GM18867 (cell line): ENCODE data around the gene RTN4R.
A peak's percentile ranks its signal among the peaks of the same experiment; 100 is the strongest.
"Not testable (repeated sequence)": the region's sequence is repeated elsewhere in the genome, so short reads cannot be mapped to it uniquely, and the experiment has no call there.

Experiments
- ATAC-seq: cut with Tn5 transposase; IDR thresholded peaks from one replicate; pipeline ENCODE4 v1.9.1; 2021; ENCODE audit warnings: mild to moderate bottlenecking, moderate library complexity; ENCODE audit not compliant: unreplicated experiment

Gene RTN4R

DNA sequence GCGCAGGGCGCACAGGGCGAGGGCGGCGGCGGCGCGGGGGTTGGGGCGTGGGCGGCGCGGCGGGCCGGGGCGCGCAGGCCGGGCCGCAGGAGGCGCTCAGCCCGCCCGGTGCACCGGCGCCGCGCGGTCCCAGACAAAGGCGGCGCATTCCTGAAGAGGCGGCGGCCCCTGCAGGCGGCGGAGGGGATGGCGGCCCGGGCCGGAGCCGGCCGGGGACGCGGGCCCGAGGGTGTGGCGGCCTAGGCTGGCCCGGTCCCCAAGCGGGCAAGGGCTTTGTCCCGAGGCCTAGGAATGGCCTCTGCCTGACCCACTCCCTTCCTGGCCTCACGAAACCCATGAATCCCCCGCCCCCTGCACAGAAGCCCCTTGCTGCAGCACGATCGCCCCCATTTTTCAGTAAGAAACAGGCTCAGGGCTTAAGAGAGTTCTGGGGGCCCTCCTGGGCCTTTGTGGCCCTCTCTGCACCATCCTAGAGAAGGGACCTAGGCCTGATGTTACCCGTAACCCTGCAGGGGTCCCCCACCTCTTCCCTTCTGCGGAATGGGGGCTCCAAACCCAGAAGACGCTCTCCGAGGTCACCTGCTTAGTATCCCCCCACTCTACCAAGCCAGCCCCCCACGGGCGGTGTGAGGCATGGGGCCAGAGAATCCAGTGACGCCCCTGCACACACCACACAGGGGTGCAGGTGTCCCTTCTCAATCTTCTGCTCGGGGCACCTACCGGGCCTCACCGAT is at the start of gene RTN4R:
TSS of gene RTN4R (minus strand) at position 40 of the 734 bp plus-strand sequence. CDS start 226 bp downstream, outside the sequence.
- peak; percentile 54 for ATAC-seq

DNA sequence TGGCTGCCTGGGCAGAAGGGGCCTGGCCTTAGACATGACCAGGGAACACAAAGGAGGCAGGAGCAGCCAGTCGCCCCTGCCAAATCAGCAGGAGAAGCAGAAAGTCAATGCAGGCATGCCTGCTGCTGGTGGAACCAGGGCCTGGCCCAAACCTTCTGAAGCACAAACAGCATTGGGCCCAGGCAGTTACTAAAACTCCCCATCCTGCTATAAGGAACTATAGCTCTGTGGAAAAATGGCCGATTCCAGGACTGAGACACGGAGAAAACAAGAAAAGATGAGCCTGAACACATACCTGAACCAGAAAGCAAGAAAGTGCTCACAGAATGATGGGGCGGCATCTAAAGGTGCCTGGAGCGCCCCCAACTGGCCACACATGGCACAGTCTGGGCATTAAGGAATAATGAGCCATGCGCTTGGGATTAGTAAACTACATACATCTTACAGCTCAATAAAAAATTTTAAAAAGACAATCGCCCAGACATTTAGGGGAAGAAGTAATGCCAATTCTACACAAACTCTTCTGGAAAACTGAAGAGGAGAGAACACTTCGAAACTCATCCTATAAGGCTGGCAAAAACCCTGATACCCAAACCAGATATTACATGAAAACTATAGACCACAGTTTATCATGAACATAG is 49.4 kb upstream of the RTN4R start:
- not testable (repeated sequence) for ATAC-seq

DNA sequence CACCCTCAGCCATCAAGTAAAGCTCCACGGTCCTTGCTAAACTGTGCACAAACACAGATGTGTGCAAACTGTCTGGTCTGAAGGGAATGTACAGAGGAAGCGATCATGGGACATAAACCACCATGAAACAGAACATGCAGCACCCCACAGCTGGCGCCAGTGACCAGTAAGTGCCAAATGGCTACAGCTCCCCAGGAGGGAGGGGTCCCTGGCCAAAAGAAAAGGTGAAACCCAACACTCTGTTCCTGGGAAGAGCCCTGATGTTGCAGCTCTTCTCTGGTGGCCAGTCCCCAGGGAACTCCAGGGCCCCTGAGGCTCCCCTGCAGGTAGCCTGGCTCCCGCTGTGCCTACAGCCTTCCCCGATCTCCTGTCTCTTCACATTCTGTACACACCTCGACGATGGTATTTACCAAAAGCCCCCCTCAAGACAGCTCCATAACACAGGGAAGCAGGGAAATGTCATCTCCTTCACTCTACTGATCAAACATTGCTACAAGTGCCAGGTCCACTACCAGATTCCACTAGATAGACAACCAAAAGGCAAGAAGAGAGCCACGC is 48.8 kb upstream of the RTN4R start:
- ATAC-seq, result no peak

DNA sequence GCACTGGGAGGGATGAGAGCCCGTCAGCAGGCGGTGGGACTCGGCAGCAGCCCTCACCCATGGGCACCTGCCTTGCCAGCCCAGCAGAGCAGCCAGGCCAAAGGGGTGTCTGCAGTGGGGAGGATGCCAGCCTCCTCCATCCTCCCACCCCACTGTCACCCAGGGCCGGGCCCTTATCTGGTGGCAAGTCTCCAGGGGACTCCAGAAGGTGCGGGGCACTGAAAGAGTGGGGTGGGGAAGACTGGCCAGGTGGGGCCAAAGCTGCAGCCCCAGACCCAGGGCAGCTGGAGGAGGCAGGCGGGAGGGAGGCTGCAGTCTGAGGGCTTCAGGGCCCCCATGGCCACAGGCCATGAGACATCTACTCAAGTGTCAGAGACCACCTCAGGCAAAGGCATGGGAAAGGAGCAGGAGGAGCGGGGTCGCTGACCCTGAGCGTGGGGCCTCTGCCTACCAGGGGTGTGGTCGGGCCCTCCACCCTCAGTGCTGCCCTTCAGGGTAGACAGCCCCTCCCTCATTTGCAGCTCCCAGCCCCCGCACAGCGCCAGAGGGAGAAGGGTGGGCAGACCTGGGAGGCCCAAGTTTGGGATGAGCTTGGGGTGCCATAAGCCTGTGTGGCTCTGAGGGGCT is 48.2 kb upstream of the RTN4R start:
- no peak for ATAC-seq

DNA sequence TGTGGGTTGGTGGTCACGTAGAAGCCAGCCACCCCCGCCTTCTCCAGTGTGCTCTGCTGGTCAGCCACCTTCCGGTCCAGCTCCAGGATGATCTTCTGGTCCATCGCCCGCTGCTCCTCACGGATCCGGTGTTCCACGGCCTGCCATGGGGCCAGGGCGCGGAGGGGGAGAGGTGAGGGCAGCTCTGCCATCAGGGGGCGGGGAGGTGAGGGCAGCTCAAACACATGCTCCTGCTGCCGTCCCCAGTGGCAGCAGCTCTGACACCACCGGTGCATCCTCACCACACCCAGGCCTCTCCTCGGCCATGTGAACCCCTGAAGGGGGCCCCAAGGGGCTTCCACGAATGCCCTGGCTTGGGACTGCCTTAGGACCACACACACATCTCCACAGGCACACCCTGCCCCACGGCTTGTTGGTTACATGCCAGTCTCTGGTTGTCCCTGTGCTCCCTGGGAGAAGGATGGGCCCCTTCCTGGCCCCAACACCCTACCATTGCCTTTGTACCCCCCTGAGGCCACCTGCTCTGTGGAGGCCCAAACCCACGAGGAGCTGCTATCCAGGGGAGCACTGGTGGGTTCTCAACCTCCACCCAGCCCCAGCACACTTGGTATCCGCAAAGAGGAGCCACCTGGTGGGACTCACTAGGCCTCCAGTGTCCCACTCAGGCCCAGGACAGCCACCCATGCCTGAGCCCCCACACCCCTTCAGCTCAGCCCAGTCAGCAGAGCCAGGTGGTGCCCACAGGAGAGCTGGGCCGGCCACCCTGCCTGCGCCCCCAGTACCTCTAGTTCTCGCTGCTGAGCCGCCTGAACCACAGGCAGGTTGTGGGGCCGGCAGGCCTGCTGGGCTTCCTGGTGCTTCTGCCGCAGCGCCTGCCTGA is 47.5 kb upstream of the RTN4R start:
- ATAC-seq, result no peak

DNA sequence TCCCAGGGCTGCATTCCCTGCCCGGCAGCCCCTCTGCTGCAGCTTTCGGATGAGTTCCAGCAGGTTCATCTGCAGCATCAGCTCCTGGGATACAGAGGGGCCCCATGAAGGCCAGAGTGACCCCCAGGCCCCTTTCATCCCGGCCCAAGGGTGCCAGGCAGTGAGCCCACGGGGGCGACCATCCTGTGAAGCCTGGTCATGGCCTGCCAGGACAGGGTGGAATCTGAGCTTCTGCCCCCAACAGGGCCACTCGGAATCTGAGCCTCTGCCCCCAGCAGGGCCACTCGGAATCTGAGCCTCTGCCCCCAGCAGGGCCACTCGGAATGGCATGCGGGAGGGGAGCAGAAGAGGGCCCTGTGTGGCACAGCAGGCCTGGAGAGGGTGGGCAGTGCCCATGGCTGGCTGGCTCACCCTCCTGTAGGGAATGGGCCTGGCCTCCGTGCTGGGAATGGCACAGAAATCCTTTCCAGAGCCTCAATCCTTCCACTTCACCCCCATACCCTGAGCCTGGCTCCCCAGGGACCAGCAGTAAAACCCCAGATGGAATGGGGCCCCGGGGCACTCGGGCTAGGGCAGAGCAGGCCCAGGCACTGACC is 46.7 kb upstream of the RTN4R start:
- not testable (repeated sequence) for ATAC-seq

DNA sequence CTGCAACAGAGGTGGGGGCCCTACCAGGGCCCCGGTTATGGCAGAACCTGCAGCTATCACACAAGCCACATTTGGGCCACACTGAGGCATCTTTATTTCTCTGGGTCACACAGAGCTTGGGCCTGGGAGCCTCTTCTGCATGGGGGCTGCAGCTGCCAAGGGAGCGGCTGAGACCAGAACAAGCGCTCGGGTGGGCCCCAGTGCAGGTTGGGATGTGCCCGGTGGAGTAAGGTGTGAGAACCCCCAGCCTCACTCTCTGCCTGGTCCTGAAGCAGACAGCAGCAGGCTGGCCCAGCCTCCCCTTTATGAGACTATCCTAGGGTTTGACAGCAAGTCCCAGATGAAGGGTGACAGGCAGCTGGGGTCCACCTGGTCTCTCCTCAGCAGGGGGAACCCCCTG is 46.1 kb upstream of the RTN4R start:
- ATAC-seq, result not testable (repeated sequence)

DNA sequence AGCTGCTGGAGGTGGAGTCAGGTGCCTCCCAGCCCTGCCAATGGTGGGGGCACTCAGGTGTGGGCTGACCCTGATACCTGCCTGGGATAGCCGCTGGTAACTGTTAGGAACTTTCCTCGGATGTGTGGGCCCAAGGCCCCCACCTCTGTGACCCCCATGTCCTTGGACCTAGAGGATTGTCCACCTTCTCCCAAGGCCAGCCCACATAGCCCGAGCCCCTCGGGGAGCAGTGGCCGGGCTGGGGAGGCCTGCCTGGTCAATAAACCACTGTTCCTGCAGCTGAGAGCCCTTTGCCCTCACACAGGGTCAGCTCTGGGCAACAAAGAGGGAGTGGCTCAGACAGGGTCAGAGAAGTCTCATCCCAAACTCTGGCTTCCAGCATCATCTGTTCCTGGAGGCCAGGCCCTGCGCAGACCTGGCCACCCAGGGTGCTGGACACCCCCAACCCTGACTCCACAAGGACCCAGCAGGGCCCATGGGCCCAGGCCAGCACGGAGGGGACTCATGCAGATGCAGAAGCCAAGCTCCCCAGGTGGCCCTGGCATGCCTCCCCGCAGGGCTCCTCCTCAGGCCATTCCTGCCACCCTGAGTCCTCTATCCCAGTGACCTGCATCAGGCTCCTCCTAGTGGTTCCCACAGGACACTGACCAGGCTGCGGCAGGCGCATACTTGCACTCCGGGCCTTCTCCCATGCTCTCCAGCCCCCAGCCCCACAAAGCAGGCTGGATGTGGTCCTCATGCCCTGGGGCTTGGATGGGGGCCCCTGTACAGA is 45.4 kb upstream of the RTN4R start:
- not testable (repeated sequence) for ATAC-seq

DNA sequence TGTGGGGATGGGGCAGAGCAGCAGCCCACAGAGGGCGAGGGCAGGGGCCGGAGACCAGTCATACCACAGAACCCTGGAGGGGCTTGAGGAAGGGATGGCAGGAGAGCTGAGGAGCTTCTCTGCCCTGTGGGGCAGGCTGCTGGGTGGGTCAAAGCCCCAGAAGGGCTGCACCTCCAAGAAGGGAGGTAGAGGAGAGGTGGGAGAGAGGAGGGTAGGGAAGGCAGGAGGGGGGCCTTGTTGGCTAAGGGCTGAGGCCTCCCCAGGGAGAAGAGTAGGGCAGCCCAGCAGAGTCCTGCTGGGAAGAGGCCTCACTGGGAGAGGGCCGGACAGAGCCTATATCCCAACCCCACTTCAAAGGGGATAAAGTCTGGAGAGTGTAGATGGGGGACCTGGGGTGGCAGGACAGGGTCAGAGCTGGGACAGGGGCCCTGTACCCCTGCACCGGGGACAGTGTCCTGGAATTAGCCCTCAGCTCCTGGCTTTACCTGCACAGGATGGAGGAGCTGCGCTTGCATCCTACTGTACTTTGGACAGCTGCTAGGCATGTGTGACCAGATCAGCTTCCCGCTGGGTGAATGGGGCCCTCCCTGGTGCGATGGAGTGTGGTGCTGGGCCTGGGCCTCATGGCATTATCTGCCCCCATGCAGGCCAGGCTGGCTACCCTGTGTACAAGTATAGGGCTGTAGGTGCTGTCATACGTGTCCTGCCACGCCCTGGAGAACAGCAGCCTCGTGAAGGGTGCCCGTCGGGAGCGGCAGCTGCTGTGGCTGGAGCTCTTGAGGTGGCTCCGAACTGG is 44.5 kb upstream of the RTN4R start:
- no peak for ATAC-seq

DNA sequence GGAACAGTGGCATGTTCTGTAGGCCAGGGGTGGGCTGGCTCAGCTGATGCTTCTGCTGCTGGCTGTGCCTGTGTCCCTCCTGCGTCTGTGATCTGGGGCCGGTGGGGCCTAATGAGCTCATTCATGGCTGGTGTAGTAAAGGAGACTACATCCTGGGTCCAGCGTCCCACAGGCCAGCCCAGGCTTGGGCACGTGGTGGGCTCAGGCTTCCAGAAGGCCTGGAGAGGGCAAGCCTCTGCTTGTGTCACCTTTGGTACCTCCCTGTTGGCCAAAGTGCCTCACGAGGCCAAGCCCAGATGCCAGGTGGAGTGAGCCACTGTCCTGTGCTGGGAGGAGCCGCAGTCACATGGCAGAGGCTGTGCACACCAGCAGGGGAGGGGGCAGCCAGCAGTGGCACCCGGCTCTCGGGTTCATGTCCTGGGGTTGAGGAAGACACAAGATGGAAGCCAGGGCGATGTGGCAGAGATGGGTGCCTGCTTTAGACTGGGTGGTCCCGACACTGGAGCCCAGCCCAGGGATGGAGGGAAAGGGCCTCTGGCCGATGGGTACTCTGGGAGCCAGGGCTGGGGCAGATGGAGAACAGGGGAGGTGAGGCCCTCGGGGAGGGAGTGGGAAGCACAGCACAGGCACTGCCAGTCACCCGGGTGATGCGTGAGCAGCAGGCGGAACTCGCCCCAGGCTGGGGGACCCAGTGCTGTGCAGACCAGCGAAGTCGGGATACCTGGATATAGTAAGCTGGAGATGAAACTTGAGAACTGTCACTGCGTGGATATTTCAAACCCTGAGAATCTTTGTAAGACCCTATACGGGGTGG is 43.3 kb upstream of the RTN4R start:
- ATAC-seq, result not testable (repeated sequence)

DNA sequence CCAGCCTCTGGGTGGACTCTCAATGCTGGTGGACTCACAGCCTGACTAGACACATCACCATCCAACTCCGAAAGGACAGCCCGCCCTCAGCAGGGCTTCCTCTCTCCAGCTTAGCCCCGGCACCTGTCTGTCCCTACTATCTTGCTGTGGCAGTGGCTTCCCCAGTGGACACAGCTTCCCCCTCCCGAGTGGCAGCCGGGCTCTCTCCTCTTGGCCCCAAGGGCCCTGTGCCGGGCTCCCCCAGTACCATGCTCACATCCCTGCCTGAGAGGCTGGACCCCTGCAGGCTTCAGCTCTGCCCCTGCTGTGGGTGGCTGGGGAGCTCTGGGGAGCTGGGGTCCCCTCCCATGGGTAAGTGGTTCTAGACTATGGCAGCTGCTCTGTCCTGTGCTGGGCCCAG is 42.7 kb upstream of the RTN4R start:
- ATAC-seq, result not testable (repeated sequence)

DNA sequence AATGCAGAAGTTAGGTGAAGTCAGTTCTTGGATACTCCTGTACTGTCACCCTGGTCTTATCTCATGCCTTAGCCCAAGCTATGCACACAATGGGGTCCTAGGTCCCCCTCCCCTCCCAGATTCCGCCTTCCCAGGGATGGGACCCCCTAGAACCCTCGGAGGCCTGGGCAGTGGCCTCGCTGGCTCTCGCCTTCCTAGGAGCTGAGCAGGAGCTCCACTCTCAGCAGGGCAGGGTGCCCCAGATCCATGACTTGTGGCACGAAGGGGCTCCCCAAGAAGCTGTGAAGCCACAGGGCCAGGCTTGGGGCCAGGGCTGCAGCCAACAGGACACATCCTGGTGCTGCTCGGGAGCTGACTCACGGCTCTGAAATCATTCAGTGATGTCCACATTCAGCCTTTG is 42.1 kb upstream of the RTN4R start:
- ATAC-seq, result not testable (repeated sequence)

DNA sequence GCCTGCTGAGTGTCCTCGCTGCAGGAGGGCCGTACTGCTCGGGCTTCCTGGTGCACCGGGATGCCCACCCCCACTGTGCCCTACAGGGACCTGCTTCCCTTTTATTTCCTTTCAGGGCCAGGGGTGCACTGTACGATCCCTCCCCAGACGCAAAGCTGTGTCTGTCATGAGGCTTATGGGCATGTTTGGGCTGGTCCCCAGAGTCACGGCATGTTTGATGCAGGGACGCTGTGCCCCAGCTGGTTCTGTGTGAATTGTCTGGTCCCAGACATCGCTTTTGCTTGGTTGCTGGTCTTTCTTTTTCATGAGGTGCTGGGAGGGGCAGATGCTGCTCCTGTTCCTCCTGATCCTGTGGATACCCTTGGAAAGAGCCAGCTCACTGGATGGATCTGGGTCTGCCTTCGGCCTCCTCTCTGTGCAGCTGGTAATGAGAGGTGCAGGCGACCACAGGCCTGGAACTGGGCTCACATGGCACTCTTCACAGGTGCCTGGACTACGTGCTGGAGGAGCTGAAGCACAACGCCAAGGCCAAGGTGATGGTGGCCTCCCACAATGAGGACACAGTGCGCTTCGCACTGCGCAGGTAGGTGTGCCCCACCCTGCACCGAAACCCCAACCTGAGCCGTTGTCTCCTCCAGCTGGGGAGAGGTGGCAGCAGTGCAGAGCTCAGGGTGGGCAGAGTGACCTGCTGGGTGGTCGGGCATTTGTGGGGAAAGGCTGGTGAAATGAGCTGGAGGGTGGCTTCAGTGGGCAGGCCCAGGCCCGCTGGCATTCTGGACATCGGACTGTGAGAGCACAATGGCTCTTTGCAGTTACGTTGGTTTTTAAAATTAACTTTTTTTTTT is 40.9 kb upstream of the RTN4R start:
- ATAC-seq, result not testable (repeated sequence)

DNA sequence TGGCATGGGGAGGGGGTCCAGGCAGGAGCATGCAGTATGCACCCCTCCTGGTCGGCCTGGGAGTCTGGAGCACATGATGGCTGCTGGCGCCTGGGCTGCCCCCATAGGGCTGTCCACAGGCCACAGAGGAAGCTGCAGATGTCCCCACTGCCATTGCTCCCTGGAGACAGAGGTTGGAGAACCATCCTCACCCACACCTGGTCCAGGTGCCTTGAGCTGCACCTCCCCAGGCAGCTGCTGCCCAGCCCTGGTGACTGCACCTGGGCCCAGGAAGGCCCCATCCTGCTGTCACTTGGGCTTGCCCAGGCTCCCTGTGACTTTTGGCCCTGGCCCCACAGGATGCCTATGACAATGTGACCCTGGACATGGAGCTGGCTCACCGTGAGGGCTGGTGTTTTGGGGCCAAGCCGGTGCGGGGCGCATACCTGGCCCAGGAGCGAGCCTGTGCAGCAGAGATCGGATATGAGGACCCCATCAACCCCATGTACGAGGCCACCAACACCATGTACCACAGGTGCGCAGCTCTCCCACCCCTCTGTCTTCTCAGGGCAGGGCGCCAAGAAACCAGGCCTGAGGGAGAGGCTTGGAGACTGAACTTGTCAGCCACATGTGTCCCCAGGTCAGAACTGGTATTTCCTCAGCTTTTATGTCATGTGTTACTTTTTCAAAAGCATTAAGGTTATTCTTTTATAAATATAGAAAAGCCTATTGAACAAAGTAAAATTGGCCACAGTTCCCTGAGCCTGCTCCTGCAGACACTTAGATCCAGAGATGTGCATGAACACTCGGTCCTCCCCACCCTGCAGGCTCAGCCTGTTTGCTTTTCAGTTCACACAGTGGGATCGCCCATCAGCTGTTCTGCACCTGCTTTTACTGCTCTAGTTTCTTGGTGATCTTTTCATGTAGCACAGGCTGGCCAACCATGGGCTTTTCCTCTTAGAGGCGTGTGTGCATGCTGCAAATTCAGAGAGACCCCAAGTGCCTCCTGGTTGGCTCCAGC is 39.6 kb upstream of the RTN4R start:
- not testable (repeated sequence) for ATAC-seq

DNA sequence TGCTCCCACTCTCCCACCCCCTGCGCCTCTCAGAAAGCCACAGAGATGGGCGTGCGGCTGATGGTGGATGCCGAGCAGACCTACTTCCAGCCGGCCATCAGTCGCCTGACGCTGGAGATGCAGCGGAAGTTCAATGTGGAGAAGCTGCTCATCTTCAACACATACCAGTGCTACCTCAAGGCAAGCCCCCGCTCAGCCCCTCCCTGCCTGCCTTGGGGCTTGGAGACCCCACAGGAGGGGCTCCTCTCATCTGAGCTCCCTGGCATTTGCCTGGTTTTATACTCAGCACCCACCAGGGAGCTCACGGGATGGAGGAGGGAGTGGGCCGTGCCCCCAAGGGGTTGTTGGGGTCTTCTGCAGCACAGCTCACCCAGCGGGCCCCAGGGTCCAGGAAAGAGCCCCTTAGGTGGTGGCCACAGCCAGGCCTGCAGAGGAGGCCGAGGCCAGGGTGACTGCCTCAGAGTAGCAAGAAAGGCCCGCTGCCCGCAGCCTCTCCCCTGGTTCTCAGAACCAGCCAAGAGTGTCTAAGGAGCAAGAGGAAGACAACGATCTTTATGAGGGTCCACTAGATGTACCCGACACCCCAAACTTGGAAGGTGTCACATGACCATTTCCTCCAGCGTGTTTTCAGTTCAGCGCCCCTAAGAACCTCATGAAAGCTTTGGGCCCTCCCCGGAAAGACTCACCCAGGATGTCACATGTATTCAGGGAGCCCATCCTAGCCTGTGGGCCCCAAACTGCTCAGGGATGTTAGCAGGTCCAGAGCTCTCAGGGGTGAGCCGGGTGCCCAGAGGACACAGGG is 38.7 kb upstream of the RTN4R start:
- ATAC-seq, result not testable (repeated sequence)
